ENCODE data around the gene GPR142. TPM values are rescaled to one million over a fixed set of nuclear protein-coding genes. Genes with fewer than 3 reads are reported as not detected.

Gene GPR142
- total RNA-seq, 1 donor from 2014 or later: not detected

DNA sequence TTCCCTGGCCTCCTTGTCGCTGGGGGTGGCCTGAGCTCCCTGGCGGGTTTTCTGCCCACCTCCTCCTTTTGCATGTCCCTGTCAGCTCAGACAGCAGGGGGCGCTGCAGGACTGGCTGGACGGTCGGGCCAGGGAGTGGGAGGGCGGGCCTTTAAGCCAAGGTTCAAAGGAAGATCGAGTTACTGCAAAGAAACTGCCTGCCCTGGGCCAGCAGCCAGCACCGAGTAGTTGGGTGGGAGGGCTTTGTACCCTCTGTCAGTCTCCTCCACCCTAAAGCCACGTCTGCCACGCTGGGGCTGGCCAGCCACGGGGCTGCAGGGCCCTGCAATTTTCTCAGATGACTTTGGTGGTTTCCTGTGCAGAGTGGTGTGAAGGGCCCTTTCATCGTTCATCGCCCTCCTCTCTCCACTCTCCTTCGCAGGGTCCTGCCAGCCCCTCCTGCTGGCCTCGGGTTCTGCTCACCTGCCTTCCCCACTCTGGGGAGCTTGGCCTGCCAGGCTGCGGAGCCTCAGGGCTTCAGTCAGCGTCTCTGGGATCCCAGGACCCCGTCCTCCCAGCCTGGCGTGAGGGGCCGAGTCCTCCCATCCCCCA, 12.3 kb downstream of the GPR142 start:
- TF ChIP-seq CTCF (IDR thresholded peaks at IDR 0.05): peak; percentile 86 to 99 (median 97)
- peak overlapping the region in 1 of 2 donors; percentile 57 for H3K4me3 ChIP-seq
- peaks cover 12 to 15% of the 10 kb centered on the region in 2 donors for H3K4me1 ChIP-seq
- H3K9me3 ChIP-seq: no peaks in the 10 kb centered on the region
- H3K36me3 ChIP-seq: no peaks in the 10 kb centered on the region
- peak; percentile 63 to 97 for DNase-seq (ENCODE audit: low spot score in 2 of 2)
- intact Hi-C loops (cut with DNase I): loop anchor here (1.0 to 5.0 kb wide), 3 partner anchors 51 to 167 kb away; partner anchors contain the start of gene TTYH2
- H3K27me3 ChIP-seq: no peaks in the 10 kb centered on the region
- H3K27ac ChIP-seq: peak overlapping the region; percentile 28 to 76

GRCh38 chr17:74380086-74380958, 13.0 kb downstream of the GPR142 start:
- intact Hi-C loops (cut with DNase I): no loop called here
- no peak for DNase-seq (ENCODE audit: low spot score in 2 of 2)
- peak overlapping the region; percentile 28 to 76 for H3K27ac ChIP-seq
- peak in 1 of 3 experiments; percentile 6 for TF ChIP-seq CTCF (IDR thresholded peaks at IDR 0.05)
- H3K9me3 ChIP-seq: no peaks in the 10 kb centered on the region
- H3K36me3 ChIP-seq: no peaks in the 10 kb centered on the region
- no peaks in the 10 kb centered on the region for H3K27me3 ChIP-seq
- H3K4me1 ChIP-seq: peaks cover 12 to 15% of the 10 kb centered on the region in 2 donors
- H3K4me3 ChIP-seq: peak overlapping the region in 1 of 2 donors; percentile 57

- Histone ChIP-seq H3K4me3 (no peak overlapping the region), H3K36me3 (no peaks in the 10 kb centered on the region), H3K4me1 (peaks cover 12 to 16% of the 10 kb centered on the region in 2 donors), H3K9me3 (no peaks in the 10 kb centered on the region), H3K27ac (peak overlapping the region; percentile 28 to 76), H3K27me3 (no peaks in the 10 kb centered on the region)
- DNase-seq (ENCODE audit: low spot score in 2 of 2): no peak
- no peak for TF ChIP-seq CTCF (IDR thresholded peaks at IDR 0.05)
- intact Hi-C loops (cut with DNase I): no loop called here
These were observed 13.9 kb downstream of the GPR142 start for GRCh38 chr17:74380959-74381808.

DNA sequence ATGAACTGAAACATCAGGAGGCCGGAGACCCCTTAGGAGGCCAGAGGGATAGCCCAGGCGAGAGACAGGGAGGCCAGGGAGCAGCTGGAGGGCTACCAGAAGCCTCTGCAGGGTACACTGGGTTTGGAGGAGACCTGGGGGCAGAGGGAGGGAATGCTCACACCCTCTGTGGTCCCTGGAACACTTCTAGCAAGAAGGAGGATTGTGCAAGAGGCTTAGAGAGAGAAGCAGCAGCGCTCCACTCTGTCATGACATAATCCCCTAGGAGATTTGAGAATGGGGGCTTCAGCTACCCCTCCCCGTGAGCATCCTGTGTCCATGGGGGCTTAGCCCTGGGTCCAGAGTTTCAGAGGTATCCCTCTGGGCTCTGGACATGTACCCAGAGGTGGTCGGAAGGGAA, 15.8 kb downstream of the GPR142 start:
- Histone ChIP-seq H3K4me3 (no peak overlapping the region), H3K9me3 (no peaks in the 10 kb centered on the region), H3K36me3 (no peaks in the 10 kb centered on the region), H3K27me3 (no peaks in the 10 kb centered on the region), H3K4me1 (peaks cover 12 to 17% of the 10 kb centered on the region in 2 donors), H3K27ac (no peak overlapping the region)
- no peak for TF ChIP-seq CTCF (IDR thresholded peaks at IDR 0.05)
- intact Hi-C loops (cut with DNase I): no loop called here
- DNase-seq (ENCODE audit: low spot score in 2 of 2): no peak

- no peak for TF ChIP-seq CTCF (IDR thresholded peaks at IDR 0.05)
- intact Hi-C loops (cut with DNase I): no loop called here
- peaks cover 5 to 10% of the 10 kb centered on the region in 2 donors for H3K4me1 ChIP-seq
These were observed 17.9 kb downstream of the GPR142 start for GRCh38 chr17:74385201-74385600.

More at GRCh38 chr17:74385201-74385600, 17.9 kb downstream of the GPR142 start:
- H3K36me3 ChIP-seq: no peaks in the 10 kb centered on the region
- no peak overlapping the region for H3K27ac ChIP-seq
- no peaks in the 10 kb centered on the region for H3K27me3 ChIP-seq
- H3K4me3 ChIP-seq: no peak overlapping the region
- no peak for DNase-seq (ENCODE audit: low spot score in 2 of 2)
- no peaks in the 10 kb centered on the region for H3K9me3 ChIP-seq
